Upper lobe of left lung (tissue), 6 donors: ENCODE data around the gene RNF13. TPM values are rescaled to one million over a fixed set of nuclear protein-coding genes. Genes with fewer than 3 reads are reported as not detected.

Experiments used
- ATAC-seq, 2 donors: fragments of 200-7000 bp; cut with Tn5 transposase; one replicate each; pipeline ENCODE4 v1.9.1; 2022; ENCODE audit warnings: mild to moderate bottlenecking in 2 of 2, moderate library complexity in 2 of 2; ENCODE audit not compliant: low FRiP score in 2 of 2
- DNase-seq, 2 donors: peaks; one replicate each; pipeline ENCODE4 v3.0.0-alpha.2; 2019 to 2020
- H3K27ac ChIP-seq, 4 donors: fragments of 200-600 bp; sonication (generic); one replicate each; pipeline ENCODE4 v1.5.1; 2016 to 2019
- H3K27me3 ChIP-seq, 4 donors: fragments of 200-600 bp; sonication (generic); one replicate each; pipeline ENCODE4 v1.5.1; 2017 to 2019
- H3K36me3 ChIP-seq, 4 donors: fragments of 200-600 bp; sonication (generic); one replicate each; pipeline ENCODE4 v1.5.1; 2016 to 2019
- H3K4me1 ChIP-seq, 4 donors: fragments of 200-600 bp; sonication (generic); one replicate each; pipeline ENCODE4 v1.5.1; 2018 to 2019
- H3K4me3 ChIP-seq, 4 donors: fragments of 200-600 bp; sonication (generic); one replicate each; pipeline ENCODE4 v1.5.1; 2017 to 2019; ENCODE audit warnings: mild to moderate bottlenecking in 2 of 4, moderate library complexity in 1 of 4
- H3K9me3 ChIP-seq, 4 donors: fragments of 200-600 bp; sonication (generic); one replicate each; pipeline ENCODE4 v1.5.1; 2018 to 2019
- EP300 ChIP-seq, 4 donors: sonication (generic); formaldehyde crosslinking; IDR thresholded peaks; one replicate each; pipeline ENCODE4 v1.5.1; 2017; ENCODE audit warnings: antibody characterized with exemption in 4 of 4, control low read depth in 2 of 4
- POLR2A ChIP-seq, 4 donors: fragments of 450-650 bp; IDR thresholded peaks; one replicate each; pipeline ENCODE4 v1.5.1; 2016 to 2017; ENCODE audit warnings: antibody characterized with exemption in 4 of 4, mild to moderate bottlenecking in 2 of 4
- POLR2AphosphoS5 ChIP-seq, 2 donors: sonication (generic); formaldehyde crosslinking; IDR thresholded peaks; one replicate each; pipeline ENCODE4 v1.5.1; 2017; ENCODE audit warnings: antibody characterized with exemption in 2 of 2
- WGBS, 2 donors: methylation state at CpG; one replicate each; pipeline ENCODE4 v1.1.5; 2017 to 2018; 5-methylcytosine and 5-hydroxymethylcytosine counted together
- total RNA-seq, 6 donors: library from RNA; depleted of rRNA in 4 of 6; stranded (reverse); fragments of >200 nt in 4 of 6; gene quantifications; one replicate each; pipeline versions ENCODE4 v1.1.0 to v1.2.1, GENCODE V29; 2016 to 2021
- TF ChIP-seq, protein P1 (sequence below), 6 experiments: fragments of 450-650 bp in 4 of 6; fragments of 200-600 bp in 2 of 6; sonication (generic) in 2 of 6; IDR thresholded peaks; one replicate each; pipeline ENCODE4 v1.5.1; 2016 to 2019; ENCODE audit warnings: antibody characterized with exemption in 6 of 6
- donor health status: DM: no; HTN: no; CAD: no; lungs with moderate emphysema.
- donor health status: DM: no; HTN: yes; CAD: no; lungs with severe emphysema.

Gene RNF13
- total RNA-seq, 6 donors from 2014 or later: 50.2 to 136 (median 101) TPM

DNA sequence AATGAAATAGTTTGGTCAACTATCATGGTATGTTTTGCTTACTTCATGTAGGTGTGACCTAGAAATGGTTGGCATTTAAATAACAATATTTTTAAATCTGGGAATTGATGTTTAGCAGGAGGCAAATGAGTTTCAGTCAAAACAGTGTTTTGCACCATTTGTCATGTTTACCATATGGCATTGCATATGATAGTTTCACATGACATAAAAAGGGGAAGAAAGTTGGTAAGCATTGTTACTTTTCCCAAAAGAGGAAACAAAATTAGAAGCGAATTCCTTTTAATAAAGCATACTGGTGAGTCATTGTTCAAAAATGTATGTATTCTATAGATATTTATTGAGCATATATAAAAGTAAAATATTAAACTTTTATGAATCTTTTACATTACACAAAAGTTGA is 2.3 kb downstream of the RNF13 start:
- TF ChIP-seq POLR2AphosphoS5 (IDR thresholded peaks at IDR 0.05): peak in 1 of 2 donors; percentile 18
- TF ChIP-seq, protein P1, sequence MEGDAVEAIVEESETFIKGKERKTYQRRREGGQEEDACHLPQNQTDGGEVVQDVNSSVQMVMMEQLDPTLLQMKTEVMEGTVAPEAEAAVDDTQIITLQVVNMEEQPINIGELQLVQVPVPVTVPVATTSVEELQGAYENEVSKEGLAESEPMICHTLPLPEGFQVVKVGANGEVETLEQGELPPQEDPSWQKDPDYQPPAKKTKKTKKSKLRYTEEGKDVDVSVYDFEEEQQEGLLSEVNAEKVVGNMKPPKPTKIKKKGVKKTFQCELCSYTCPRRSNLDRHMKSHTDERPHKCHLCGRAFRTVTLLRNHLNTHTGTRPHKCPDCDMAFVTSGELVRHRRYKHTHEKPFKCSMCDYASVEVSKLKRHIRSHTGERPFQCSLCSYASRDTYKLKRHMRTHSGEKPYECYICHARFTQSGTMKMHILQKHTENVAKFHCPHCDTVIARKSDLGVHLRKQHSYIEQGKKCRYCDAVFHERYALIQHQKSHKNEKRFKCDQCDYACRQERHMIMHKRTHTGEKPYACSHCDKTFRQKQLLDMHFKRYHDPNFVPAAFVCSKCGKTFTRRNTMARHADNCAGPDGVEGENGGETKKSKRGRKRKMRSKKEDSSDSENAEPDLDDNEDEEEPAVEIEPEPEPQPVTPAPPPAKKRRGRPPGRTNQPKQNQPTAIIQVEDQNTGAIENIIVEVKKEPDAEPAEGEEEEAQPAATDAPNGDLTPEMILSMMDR (IDR thresholded peaks at IDR 0.05): no peak
- TF ChIP-seq POLR2A (IDR thresholded peaks at IDR 0.05): no peak
- peak in 1 of 4 donors; percentile 39 for TF ChIP-seq EP300 (IDR thresholded peaks at IDR 0.05)
- no peaks in the 10 kb centered on the region for H3K27me3 ChIP-seq
- no peaks in the 10 kb centered on the region for H3K36me3 ChIP-seq
- no peak for DNase-seq
- 68 to 70% methylated on average over 1 of the region's 1 CpG for WGBS, 2 donors
- no peaks in the 10 kb centered on the region for H3K9me3 ChIP-seq
- peak overlapping the region; percentile 96 to 98 (median 98) for H3K27ac ChIP-seq
- H3K4me3 ChIP-seq: peak overlapping the region in 3 of 4 donors; percentile 61 to 84 (median 70)
- ATAC-seq: no peak
- H3K4me1 ChIP-seq: peaks cover 29 to 44% (median 38%) of the 10 kb centered on the region in 4 donors

DNA sequence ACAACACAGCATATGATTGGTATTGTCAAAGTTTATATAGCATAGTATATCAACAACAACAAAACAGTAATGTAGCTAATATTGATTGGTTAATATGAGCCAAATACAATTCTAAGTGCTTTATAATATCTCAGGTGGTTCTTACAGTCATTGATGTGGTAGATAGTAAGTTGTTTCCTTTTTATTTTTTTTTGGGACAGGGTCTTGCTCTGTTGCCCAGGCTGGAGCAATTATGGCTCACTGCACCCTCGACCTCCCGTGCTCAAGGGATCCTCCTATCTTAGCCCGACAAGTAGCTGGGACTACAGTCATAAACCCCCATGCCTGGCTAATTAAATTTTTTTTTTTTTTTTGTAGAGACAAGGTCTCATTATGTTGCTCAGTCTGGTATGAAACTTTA is 2.7 kb downstream of the RNF13 start:
- WGBS, 2 donors: 84 to 95% methylated on average over 3 of the region's 3 CpGs

DNA sequence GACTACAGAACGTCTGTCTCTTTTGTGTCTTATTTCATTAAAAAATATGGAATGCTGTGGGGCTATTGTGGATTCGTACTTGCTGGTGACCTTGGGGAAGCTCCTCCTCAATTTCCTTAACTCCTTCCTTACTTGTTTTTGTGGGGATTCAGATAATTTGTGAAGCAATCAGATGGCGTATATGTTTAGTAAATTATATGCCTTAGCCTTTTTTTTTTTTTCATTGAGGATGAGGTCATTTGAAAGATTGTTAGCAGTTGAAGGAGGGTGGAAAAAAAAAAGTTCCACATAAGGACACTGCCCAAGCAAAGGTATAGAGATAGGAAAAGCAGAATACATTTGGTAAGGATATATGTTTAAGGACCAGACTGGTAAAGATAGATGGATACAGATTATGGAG is 3.3 kb downstream of the RNF13 start:
- TF ChIP-seq, protein P1 (IDR thresholded peaks at IDR 0.05): no peak
- TF ChIP-seq POLR2AphosphoS5 (IDR thresholded peaks at IDR 0.05) (no peak), EP300 (IDR thresholded peaks at IDR 0.05) (no peak), POLR2A (IDR thresholded peaks at IDR 0.05) (no peak)
- Histone ChIP-seq H3K27me3 (no peaks in the 10 kb centered on the region), H3K4me1 (peaks cover 29 to 49% (median 39%) of the 10 kb centered on the region in 4 donors), H3K36me3 (no peaks in the 10 kb centered on the region), H3K4me3 (peak overlapping the region in 2 of 4 donors; percentile 61 to 84), H3K27ac (peak overlapping the region; percentile 46 to 98 (median 96)), H3K9me3 (no peaks in the 10 kb centered on the region)
- 48 to 49% methylated on average over 3 of the region's 3 CpGs for WGBS, 2 donors
- DNase-seq (no peak), ATAC-seq (no peak)

More for the DNA sequence above, 2.7 kb downstream of the RNF13 start:
- DNase-seq (no peak), ATAC-seq (no peak)
- H3K9me3 ChIP-seq: no peaks in the 10 kb centered on the region
- peak overlapping the region in 2 of 4 donors; percentile 61 to 84 for H3K4me3 ChIP-seq
- peak overlapping the region in 3 of 4 donors; percentile 96 to 98 (median 97) for H3K27ac ChIP-seq
- H3K4me1 ChIP-seq: peaks cover 29 to 48% (median 39%) of the 10 kb centered on the region in 4 donors
- H3K27me3 ChIP-seq: no peaks in the 10 kb centered on the region
- TF ChIP-seq, protein P1 (IDR thresholded peaks at IDR 0.05): no peak
- TF ChIP-seq POLR2A (IDR thresholded peaks at IDR 0.05) (no peak), POLR2AphosphoS5 (IDR thresholded peaks at IDR 0.05) (no peak), EP300 (IDR thresholded peaks at IDR 0.05) (no peak)
- H3K36me3 ChIP-seq: no peaks in the 10 kb centered on the region

DNA sequence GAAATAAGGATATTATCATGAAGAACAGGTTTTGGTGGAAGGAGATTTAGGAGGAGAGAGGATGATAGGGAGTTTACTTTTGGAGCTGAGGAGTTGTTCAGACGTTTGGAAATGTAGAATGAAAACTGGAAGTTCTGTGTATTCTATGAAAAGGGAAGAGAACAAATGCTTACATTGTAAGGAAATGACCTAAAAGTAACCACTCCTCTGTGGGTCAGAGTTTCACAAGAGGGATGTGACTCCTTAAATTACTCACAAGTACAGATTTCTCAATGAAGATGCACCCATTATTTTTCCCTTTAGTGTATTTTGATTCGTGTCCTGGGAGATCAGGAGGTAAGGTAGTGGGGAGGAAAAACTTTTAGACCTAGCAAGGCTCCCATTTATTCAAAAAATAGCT is 4.0 kb downstream of the RNF13 start:
- Histone ChIP-seq H3K4me3 (peak overlapping the region in 1 of 4 donors; percentile 8), H3K27ac (peak overlapping the region; percentile 46 to 98 (median 96))
- TF ChIP-seq POLR2A (IDR thresholded peaks at IDR 0.05) (peak in 1 of 4 donors; percentile 69), POLR2AphosphoS5 (IDR thresholded peaks at IDR 0.05) (peak in 1 of 2 donors; percentile 42), EP300 (IDR thresholded peaks at IDR 0.05) (peak in 1 of 4 donors; percentile 18)
- TF ChIP-seq, protein P1 (IDR thresholded peaks at IDR 0.05): no peak

DNA sequence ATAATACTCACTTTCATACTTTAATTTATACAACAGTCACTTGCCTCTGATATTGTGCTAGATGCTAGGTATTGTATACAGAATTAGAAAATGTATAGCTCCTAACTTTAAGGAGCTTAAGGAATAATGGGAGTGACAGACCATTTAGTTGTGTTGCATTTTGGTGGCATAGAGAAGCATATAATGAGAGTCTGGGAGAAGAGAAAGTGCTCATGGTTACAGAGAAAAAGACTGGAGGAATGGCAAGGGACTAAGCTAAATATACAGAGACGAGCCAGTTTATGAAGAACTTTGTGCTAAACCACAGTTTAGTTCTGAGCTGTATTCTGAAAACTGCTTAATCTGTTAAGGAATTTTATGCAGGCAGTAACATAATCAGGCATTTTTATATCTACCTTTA is 6.4 kb downstream of the RNF13 start:
- Histone ChIP-seq H3K4me3 (no peak overlapping the region), H3K4me1 (peaks cover 18 to 36% (median 33%) of the 10 kb centered on the region in 4 donors), H3K36me3 (no peaks in the 10 kb centered on the region), H3K27ac (no peak overlapping the region), H3K9me3 (no peaks in the 10 kb centered on the region), H3K27me3 (no peaks in the 10 kb centered on the region)
- DNase-seq (no peak), ATAC-seq (no peak)
- WGBS, 2 donors: 65 to 78% methylated on average over 1 of the region's 1 CpG
- TF ChIP-seq POLR2AphosphoS5 (IDR thresholded peaks at IDR 0.05): no peak
- TF ChIP-seq, protein P1 (IDR thresholded peaks at IDR 0.05): no peak
- TF ChIP-seq EP300 (IDR thresholded peaks at IDR 0.05): no peak
- TF ChIP-seq POLR2A (IDR thresholded peaks at IDR 0.05): no peak

More for the DNA sequence above, 4.0 kb downstream of the RNF13 start:
- Histone ChIP-seq H3K36me3 (no peaks in the 10 kb centered on the region), H3K9me3 (no peaks in the 10 kb centered on the region), H3K27me3 (no peaks in the 10 kb centered on the region), H3K4me1 (peaks cover 27 to 46% (median 38%) of the 10 kb centered on the region in 4 donors)
- 32 to 33% methylated on average over 2 of the region's 2 CpGs for WGBS, 2 donors
- ATAC-seq (no peak), DNase-seq (no peak)
